Endothelial cell of umbilical vein (primary cell): ENCODE measurements around the gene CCDC142. TPM values are rescaled to one million over a fixed set of nuclear protein-coding genes. Genes with fewer than 3 reads are reported as not detected.

Experiments used
- BruUV-seq: library from RNA; stranded (reverse); fragments of 400-500 nt; replicated peaks from 2 replicates; lab custom pipeline; 2021; lab: Mats Ljungman, UMichigan
- CTCF ChIA-PET: fragments of 300-600, 350-600 bp; sonication (Branson Sonifier 250); formaldehyde crosslinking; loops from one replicate; lab custom pipeline; 2021; ENCODE audit warnings: antibody characterized with exemption, inconsistent platforms; lab: Charles Lee
- POLR2A ChIA-PET: fragments of 300-600, 350-600 bp; sonication (Branson Sonifier 250); formaldehyde crosslinking; loops from one replicate; lab custom pipeline; 2021; ENCODE audit warnings: antibody characterized with exemption, inconsistent platforms; lab: Charles Lee
- DNase-seq: peaks from one replicate; pipeline ENCODE4 v3.0.0-alpha.2; 2011; ENCODE audit warnings: low read depth, low spot score
- FAIRE-seq: peaks from 2 replicates; lab custom pipeline; 2011; peaks lifted over from hg19 to GRCh38; lab: Jason Lieb, UNC
- H2AFZ ChIP-seq: 2 replicates; pipeline ENCODE4 v1.6.0; 2012; ENCODE audit warnings: low read depth, low read length, control low read depth, inconsistent platforms
- H3K27ac ChIP-seq: 2 replicates; pipeline ENCODE4 v1.5.1; 2011; ENCODE audit warnings: low read depth, mild to moderate bottlenecking, control low read depth, low read length, moderate library complexity; ENCODE audit not compliant: insufficient read depth
- H3K27me3 ChIP-seq, 2 experiments: 2 replicates each; pipeline versions ENCODE4 v1.6.0 to v1.6.1; 2011; ENCODE audit warnings: low read length in 2 of 2, mixed read lengths in 1 of 2; ENCODE audit not compliant: control insufficient read depth in 2 of 2, insufficient read depth in 2 of 2
- H3K36me3 ChIP-seq, 2 experiments: 2 replicates in 1 of 2; 3 replicates in 1 of 2; pipeline ENCODE4 v1.5.1; 2011; ENCODE audit warnings: low read length in 2 of 2, mild to moderate bottlenecking in 1 of 2, moderate library complexity in 1 of 2; ENCODE audit not compliant: control insufficient read depth in 2 of 2, insufficient read depth in 2 of 2; ENCODE audit errors: extremely low read depth in 1 of 2
- H3K4me1 ChIP-seq: 3 replicates; pipeline ENCODE4 v1.5.1; 2011; ENCODE audit warnings: mild to moderate bottlenecking, low read length; ENCODE audit not compliant: control insufficient read depth, insufficient read depth; ENCODE audit errors: extremely low read depth
- H3K4me2 ChIP-seq: 2 replicates; pipeline ENCODE4 v1.6.1; 2011; ENCODE audit warnings: low read length, control low read depth, mixed read lengths; ENCODE audit not compliant: insufficient read depth
- H3K4me3 ChIP-seq, 3 experiments: fragments of 200-600 bp in 1 of 3; sonication (generic), shearing (Covaris generic) in 1 of 3; replicated peaks in 1 of 3; 2 replicates each; pipeline ENCODE4 v1.5.1; 2011 to 2016; ENCODE audit warnings: control low read depth in 3 of 3, low read length in 3 of 3, mild to moderate bottlenecking in 2 of 3, inconsistent platforms in 1 of 3, low read depth in 1 of 3, moderate library complexity in 1 of 3; ENCODE audit not compliant: insufficient read depth in 1 of 3
- H3K79me2 ChIP-seq: 2 replicates; pipeline ENCODE4 v1.6.0; 2012; ENCODE audit warnings: low read length, inconsistent platforms; ENCODE audit not compliant: control insufficient read depth, insufficient read depth
- H3K9ac ChIP-seq: replicated peaks from 2 replicates; pipeline ENCODE3; 2011; ENCODE audit warnings: low read length, control low read depth; ENCODE audit not compliant: insufficient read depth; ENCODE audit errors: extremely low read depth
- H3K9me1 ChIP-seq: replicated peaks from 3 replicates; pipeline ENCODE4 v1.6.0; 2011; ENCODE audit warnings: mild to moderate bottlenecking, low read length; ENCODE audit not compliant: control insufficient read depth, insufficient read depth; ENCODE audit errors: extremely low read depth
- H3K9me3 ChIP-seq: replicated peaks from 2 replicates; pipeline ENCODE4 v1.5.1; 2012; ENCODE audit warnings: low read length, inconsistent platforms; ENCODE audit not compliant: control insufficient read depth, insufficient read depth
- H4K20me1 ChIP-seq: replicated peaks from 2 replicates; pipeline ENCODE3; 2011; ENCODE audit warnings: mild to moderate bottlenecking, low read length; ENCODE audit not compliant: control insufficient read depth, insufficient read depth; ENCODE audit errors: extremely low read depth
- EZH2 ChIP-seq: IDR thresholded peaks from 2 replicates; pipeline ENCODE4 v1.6.1; 2012; ENCODE audit warnings: borderline replicate concordance, low read depth, mild to moderate bottlenecking, moderate library complexity, low read length, inconsistent platforms; ENCODE audit not compliant: severe bottlenecking
- FOS ChIP-seq: IDR thresholded peaks from 2 replicates; pipeline ENCODE4 v1.6.1; 2011; ENCODE audit warnings: mild to moderate bottlenecking, low read length, moderate library complexity, borderline replicate concordance; ENCODE audit not compliant: insufficient read depth
- GATA2 ChIP-seq: IDR thresholded peaks from 2 replicates; pipeline ENCODE4 v1.7.0; 2011; ENCODE audit warnings: low read depth, mild to moderate bottlenecking, moderate library complexity, mixed read lengths, low read length; ENCODE audit not compliant: insufficient read length, insufficient read depth
- JUN ChIP-seq: IDR thresholded peaks from 2 replicates; pipeline ENCODE4 v1.6.1; 2011; ENCODE audit warnings: borderline replicate concordance, low read depth; ENCODE audit not compliant: insufficient read length, insufficient read depth
- MYC ChIP-seq: IDR thresholded peaks from one replicate; pipeline ENCODE4 v1.6.1; 2011; ENCODE audit warnings: mild to moderate bottlenecking, low read depth, low read length
- POLR2A ChIP-seq: IDR thresholded peaks from 2 replicates; pipeline ENCODE4 v1.6.1; 2012; ENCODE audit warnings: low read depth, mild to moderate bottlenecking, control low read depth, low read length
- POLR2AphosphoS5 ChIP-seq: IDR thresholded peaks from 2 replicates; pipeline ENCODE4 v1.6.1; 2012; ENCODE audit warnings: low read depth, mild to moderate bottlenecking, control low read depth, low read length, moderate library complexity; ENCODE audit not compliant: insufficient read depth
- dilution Hi-C: fragments of 300-500 bp; cut with MboI; formaldehyde crosslinking; loops from one replicate; pipeline ENCODE4 v1.15.0; 2019; ENCODE audit warnings: low sequenced_read_pairs; ENCODE audit not compliant: extremely low pct_ligation_motif_present
- intact Hi-C: fragments of 100-400 bp; cut with micrococcal nuclease; formaldehyde crosslinking; loops from one replicate; pipeline ENCODE4 v1.10.0; 2022
- polyA plus RNA-seq, 4 experiments: library from polyadenylated mRNA; depleted of rRNA in 3 of 4; stranded (reverse) in 3 of 4; unstranded in 1 of 4; fragments of >200 nt; gene quantifications; 2 replicates each; pipeline versions ENCODE4 v1.2.1 to v1.2.3, GENCODE V29; 2011 to 2012; ENCODE audit warnings: missing spikeins in 1 of 4
- total RNA-seq: library from RNA; stranded (reverse); gene quantifications from 2 replicates; pipeline ENCODE4 v1.2.3, GENCODE V29; 2021
- TF ChIP-seq, protein P1 (sequence below), 2 donors: IDR thresholded peaks; 1 replicate in 1 of 2; 2 replicates in 1 of 2; pipeline ENCODE4 v1.5.1; 2011; ENCODE audit warnings: low read length in 2 of 2, mild to moderate bottlenecking in 2 of 2, moderate library complexity in 2 of 2, control low read depth in 1 of 2, inconsistent platforms in 1 of 2, low read depth in 1 of 2; ENCODE audit not compliant: insufficient read depth in 1 of 2; ENCODE audit errors: extremely low read depth in 1 of 2
- TF ChIP-seq, protein P2 (sequence below): IDR thresholded peaks from 2 replicates; pipeline ENCODE4 v1.6.1; 2011; ENCODE audit not compliant: insufficient read depth, insufficient read length

CCDC142 gene
- total and polyA plus RNA-seq, 2 donors (not counting 3 experiments of a cell fraction or from before 2014, with no cell fraction given), result 12.8 to 23.8 TPM

- TF ChIP-seq GATA2 (no peak), FOS (peak; percentile 51), MYC (no peak), JUN (no peak), POLR2A (no peak), POLR2AphosphoS5 (peak; percentile 52), EZH2 (no peak)
- TF ChIP-seq, protein P1, sequence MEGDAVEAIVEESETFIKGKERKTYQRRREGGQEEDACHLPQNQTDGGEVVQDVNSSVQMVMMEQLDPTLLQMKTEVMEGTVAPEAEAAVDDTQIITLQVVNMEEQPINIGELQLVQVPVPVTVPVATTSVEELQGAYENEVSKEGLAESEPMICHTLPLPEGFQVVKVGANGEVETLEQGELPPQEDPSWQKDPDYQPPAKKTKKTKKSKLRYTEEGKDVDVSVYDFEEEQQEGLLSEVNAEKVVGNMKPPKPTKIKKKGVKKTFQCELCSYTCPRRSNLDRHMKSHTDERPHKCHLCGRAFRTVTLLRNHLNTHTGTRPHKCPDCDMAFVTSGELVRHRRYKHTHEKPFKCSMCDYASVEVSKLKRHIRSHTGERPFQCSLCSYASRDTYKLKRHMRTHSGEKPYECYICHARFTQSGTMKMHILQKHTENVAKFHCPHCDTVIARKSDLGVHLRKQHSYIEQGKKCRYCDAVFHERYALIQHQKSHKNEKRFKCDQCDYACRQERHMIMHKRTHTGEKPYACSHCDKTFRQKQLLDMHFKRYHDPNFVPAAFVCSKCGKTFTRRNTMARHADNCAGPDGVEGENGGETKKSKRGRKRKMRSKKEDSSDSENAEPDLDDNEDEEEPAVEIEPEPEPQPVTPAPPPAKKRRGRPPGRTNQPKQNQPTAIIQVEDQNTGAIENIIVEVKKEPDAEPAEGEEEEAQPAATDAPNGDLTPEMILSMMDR (IDR thresholded peaks at IDR 0.05; ENCODE audit: extremely low read depth in 1 of 2, insufficient read depth in 1 of 2, low read depth in 1 of 2, low read length in 2 of 2), result no peak
- TF ChIP-seq, protein P2, sequence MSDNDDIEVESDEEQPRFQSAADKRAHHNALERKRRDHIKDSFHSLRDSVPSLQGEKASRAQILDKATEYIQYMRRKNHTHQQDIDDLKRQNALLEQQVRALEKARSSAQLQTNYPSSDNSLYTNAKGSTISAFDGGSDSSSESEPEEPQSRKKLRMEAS, result peak; percentile 67
- Histone ChIP-seq H4K20me1 (no peaks in the 10 kb centered on the region), H3K4me1 (peaks cover 22% of the 10 kb centered on the region), H3K79me2 (peaks cover 2% of the 10 kb centered on the region), H3K4me3 (peak within 1 kb of the TSS; percentile 59 to 77 (median 69)), H3K4me2 (peak within 1 kb of the TSS; percentile 72), H3K27ac (no peak within 1 kb of the TSS), H3K27me3 (peaks cover 0 to 4% of the 10 kb centered on the region in 2 experiments), H3K36me3 (no peaks in the 10 kb centered on the region), H2AFZ (peak within 1 kb of the TSS; percentile 75), H3K9me3 (no peaks in the 10 kb centered on the region), H3K9ac (peak within 1 kb of the TSS; percentile 49), H3K9me1 (no peaks in the 10 kb centered on the region)
- dilution Hi-C loops (no loop called here), intact Hi-C loops (loop anchor here (1.0 to 2.0 kb wide), 6 partner anchors 10 to 74 kb away; partner anchors contain the start of genes AUP1, C2orf81, HTRA2 and MOGS)
- FAIRE-seq, result peak; percentile 100
- TSS peak; percentile 16 for BruUV-seq
- CTCF ChIA-PET, result interaction anchor here (0.7 to 2.7 kb wide), 9 partner anchors 9 to 631 kb away, joined by 3 to 15 read pairs (median 3); partner anchors contain the start of genes CCDC142 and TTC31
- peak; percentile 99 for DNase-seq
- POLR2A ChIA-PET, result interaction anchor here (1.6 kb wide), 1 partner anchor 15 kb away, joined by 3 read pairs; no protein-coding TSS in a partner anchor
Measured at GRCh38 chr2:74454654-74455511, 27.9 kb downstream of the CCDC142 start, which contains the start of gene INO80B. INO80B (plus strand) TSS chr2:74455087; CDS start chr2:74455117, 30 bp downstream.
